GM12878 (cell line): ENCODE results near the gene PPDPF. TPM values are rescaled to one million over a fixed set of nuclear protein-coding genes. Genes with fewer than 3 reads are reported as not detected.

Source experiments
- ATAC-seq: fragments of 200-7000 bp; cut with Tn5 transposase; 3 replicates; pipeline ENCODE4 v1.9.1; 2020; ENCODE audit warnings: mild to moderate bottlenecking, moderate library complexity
- BruUV-seq: library from RNA; stranded (reverse); fragments of 400-500 nt; replicated peaks from 2 replicates; lab custom pipeline; 2021; lab: Mats Ljungman, UMichigan
- CTCF ChIA-PET: fragments of 300-600 bp; sonication (Branson Sonifier 250); formaldehyde crosslinking; extraction: SDS; loops from one replicate; lab custom pipeline; 2021; ENCODE audit warnings: inconsistent platforms; lab: Yijun Ruan, JAX
- POLR2A ChIA-PET: fragments of 350-600 bp; formaldehyde crosslinking; extraction: SDS; loops from one replicate; lab custom pipeline; 2021; ENCODE audit warnings: inconsistent platforms; lab: Charles Lee
- RAD21 ChIA-PET: fragments of 300-600 bp; sonication (Branson Sonifier 250); formaldehyde crosslinking; loops from one replicate; lab custom pipeline; 2023; ENCODE audit warnings: antibody characterized with exemption; ENCODE audit not compliant: unreplicated experiment; lab: Charles Lee
- SMC1A ChIA-PET: fragments of 300-600 bp; sonication (Branson Sonifier 250); formaldehyde crosslinking; loops from one replicate; lab custom pipeline; 2023; ENCODE audit not compliant: unreplicated experiment, uncharacterized antibody; lab: Charles Lee
- DNase-seq: peaks from one replicate; pipeline ENCODE4 v3.0.0-alpha.2; 2011; ENCODE audit warnings: low read depth, low spot score
- FAIRE-seq: peaks from 3 replicates; lab custom pipeline; 2011; peaks lifted over from hg19 to GRCh38; lab: Jason Lieb, UNC
- H2AFZ ChIP-seq: 2 replicates; pipeline ENCODE4 v1.6.0; 2011; ENCODE audit warnings: low read depth, low read length, control low read depth; ENCODE audit not compliant: control insufficient read depth
- H3K27ac ChIP-seq: 2 replicates; pipeline ENCODE4 v1.5.1; 2011; ENCODE audit warnings: control low read depth; ENCODE audit not compliant: control insufficient read depth, insufficient read depth
- H3K27me3 ChIP-seq, 2 experiments: replicated peaks in 1 of 2; 2 replicates each; pipeline versions ENCODE4 v1.6.0 to v1.6.1; 2011; ENCODE audit warnings: low read length in 1 of 2; ENCODE audit not compliant: control insufficient read depth in 2 of 2, insufficient read depth in 2 of 2
- H3K36me3 ChIP-seq, 2 experiments: 2 replicates each; pipeline ENCODE4 v1.5.1; 2011; ENCODE audit warnings: low read length in 1 of 2; ENCODE audit not compliant: control insufficient read depth in 2 of 2, insufficient read depth in 2 of 2
- H3K4me1 ChIP-seq: 2 replicates; pipeline ENCODE4 v1.6.1; 2011; ENCODE audit warnings: mild to moderate bottlenecking, low read length, moderate library complexity, mixed read lengths; ENCODE audit not compliant: control insufficient read depth, insufficient read depth
- H3K4me2 ChIP-seq: 2 replicates; pipeline ENCODE4 v1.6.0; 2011; ENCODE audit warnings: control low read depth; ENCODE audit not compliant: control insufficient read depth, insufficient read depth
- H3K4me3 ChIP-seq: fragments of 200-600 bp; sonication (generic); 2 replicates; pipeline ENCODE4 v1.5.1; 2016
- H3K79me2 ChIP-seq: 2 replicates; pipeline ENCODE4 v1.6.0; 2011; ENCODE audit warnings: low read length; ENCODE audit not compliant: control insufficient read depth, insufficient read depth
- H3K9ac ChIP-seq: 2 replicates; pipeline ENCODE4 v1.8.0; 2011; ENCODE audit warnings: low read length, control low read depth, mixed read lengths; ENCODE audit not compliant: control insufficient read depth, insufficient read depth
- H3K9me3 ChIP-seq: replicated peaks from 3 replicates; pipeline ENCODE4 v1.5.1; 2011; ENCODE audit warnings: mild to moderate bottlenecking, low read length; ENCODE audit not compliant: control insufficient read depth, insufficient read depth
- H4K20me1 ChIP-seq: 2 replicates; pipeline ENCODE4 v1.6.0; 2011; ENCODE audit not compliant: control insufficient read depth, insufficient read depth
- BMI1 ChIP-seq: fragments of 450-650 bp; IDR thresholded peaks from 2 replicates; pipeline ENCODE4 v1.6.1; 2016; ENCODE audit warnings: mild to moderate bottlenecking, moderate library complexity, borderline replicate concordance
- BRCA1 ChIP-seq: IDR thresholded peaks from 2 replicates; pipeline ENCODE4 v1.6.1; 2011; ENCODE audit warnings: low read depth, low read length, improper control_type of control experiment
- CEBPZ ChIP-seq: fragments of 150-350 bp; IDR thresholded peaks from 2 replicates; pipeline ENCODE4 v1.6.1; 2016; ENCODE audit warnings: low read depth, low read length
- CHD4 ChIP-seq: fragments of 200-600 bp; sonication (generic); IDR thresholded peaks from 2 replicates; pipeline ENCODE4 v1.6.1; 2016; ENCODE audit warnings: mild to moderate bottlenecking
- CREM ChIP-seq: IDR thresholded peaks from 2 replicates; pipeline ENCODE4 v1.6.1; 2014; ENCODE audit warnings: antibody characterized with exemption, low read depth
- CTCF ChIP-seq, 3 experiments: IDR thresholded peaks in 2 of 3; conservative IDR thresholded peaks in 1 of 3; 2 replicates each; pipeline ENCODE4 v1.5.1; 2011; ENCODE audit warnings: low read depth in 3 of 3, low read length in 3 of 3, mild to moderate bottlenecking in 3 of 3, control low read depth in 2 of 3, moderate library complexity in 2 of 3, inconsistent platforms in 1 of 3, mixed read lengths in 1 of 3; ENCODE audit not compliant: control insufficient read depth in 2 of 3, insufficient read depth in 1 of 3; ENCODE audit errors: extremely low read depth in 1 of 3
- EGR1 ChIP-seq, 2 experiments: IDR thresholded peaks; 1 replicate in 1 of 2; 2 replicates in 1 of 2; pipeline ENCODE4 v1.6.1; 2011 to 2012; ENCODE audit warnings: low read depth in 2 of 2, low read length in 2 of 2, borderline replicate concordance in 1 of 2, mild to moderate bottlenecking in 1 of 2, moderate library complexity in 1 of 2
- ELK1 ChIP-seq: IDR thresholded peaks from 2 replicates; pipeline ENCODE4 v1.6.1; 2012; ENCODE audit warnings: low read depth, low read length, improper control_type of control experiment
- HCFC1 ChIP-seq: fragments of 150-350 bp; IDR thresholded peaks from 2 replicates; pipeline ENCODE4 v1.6.1; 2014; ENCODE audit warnings: low read length
- IKZF2 ChIP-seq, 2 experiments: fragments of 450-650 bp; IDR thresholded peaks; 2 replicates each; pipeline ENCODE4 v1.6.1; 2017; ENCODE audit warnings: mild to moderate bottlenecking in 2 of 2, moderate library complexity in 2 of 2
- STAT3 ChIP-seq: IDR thresholded peaks from 2 replicates; pipeline ENCODE4 v1.6.1; 2011; ENCODE audit warnings: low read depth, low read length, improper control_type of control experiment
- YBX1 ChIP-seq: fragments of 450-650 bp; IDR thresholded peaks from 2 replicates; pipeline ENCODE4 v1.6.1; 2016; ENCODE audit warnings: antibody characterized with exemption
- ZNF207 ChIP-seq: fragments of 450-650 bp; IDR thresholded peaks from 2 replicates; pipeline ENCODE4 v1.6.1; 2014; ENCODE audit warnings: antibody characterized with exemption, mild to moderate bottlenecking, borderline replicate concordance
- ZNF622 ChIP-seq: fragments of 450-650 bp; IDR thresholded peaks from 2 replicates; pipeline ENCODE4 v1.6.1; 2017; ENCODE audit warnings: mild to moderate bottlenecking, inconsistent platforms
- WGBS: methylation state at CpG from one replicate; pipeline ENCODE4 v1.1.6; 2016; ENCODE audit warnings: low lambda C conversion rate; ENCODE audit not compliant: insufficient replicate concordance, insufficient coverage; ENCODE audit errors: missing lambda C conversion rate; 5-methylcytosine and 5-hydroxymethylcytosine counted together
- in situ Hi-C: fragments of 300-500 bp; cut with MboI; formaldehyde crosslinking; loops from 9 replicates; pipeline ENCODE4 v1.14.3; 2018; ENCODE audit warnings: mixed read lengths
- intact Hi-C: fragments of 100-400 bp; cut with micrococcal nuclease; formaldehyde crosslinking; loops from one replicate; pipeline ENCODE4 v1.14.2; 2022; ENCODE audit not compliant: unreplicated experiment
- polyA plus RNA-seq, 11 experiments: library from polyadenylated mRNA; depleted of rRNA in 4 of 11; unstranded in 6 of 11; stranded (reverse) in 5 of 11; fragments of >200 nt; fragmentation: Nextera tagmentation in 4 of 11; fragmentation: Illumina TruSeq in 1 of 11; extraction: Ambion mirVana in 4 of 11; extraction: Trizol in 1 of 11; gene quantifications; 1 replicate in 1 of 11; 2 replicates in 10 of 11; pipeline versions ENCODE4 v1.2.1 to v1.2.3, GENCODE V29; 2011 to 2016; ENCODE audit warnings: inconsistent platforms in 2 of 11, missing spikeins in 2 of 11, low read depth in 1 of 11
- total RNA-seq, 4 experiments: library from RNA; depleted of rRNA in 3 of 4; stranded (reverse); fragments of >200 nt in 3 of 4; fragmentation: Illumina TruSeq in 1 of 4; extraction: Trizol in 1 of 4; gene quantifications; 2 replicates each; pipeline versions ENCODE4 v1.2.1 to v1.2.3, GENCODE V29; 2013 to 2021
- TF ChIP-seq, protein P1 (sequence below): IDR thresholded peaks from 2 replicates; pipeline ENCODE4 v1.6.1; 2011; ENCODE audit warnings: borderline replicate concordance, low read depth, mild to moderate bottlenecking, moderate library complexity, low read length; ENCODE audit not compliant: insufficient read depth, poor library complexity, severe bottlenecking

Gene PPDPF
- total and polyA plus RNA-seq, 10 of the 15 experiments (the other 5 are each of a cell fraction or from before 2014, with no cell fraction given) = 0.32 to 154 (median 22.8) TPM

- no peak overlapping the region for H3K9ac ChIP-seq
- ChIA-PET SMC1A (no interaction called here), POLR2A (no interaction called here), RAD21 (no interaction called here), CTCF (no interaction called here)
- intact Hi-C loops = no loop called here
- no peak overlapping the region for H3K27ac ChIP-seq
- H3K27me3 ChIP-seq = no peaks in the 10 kb centered on the region; a peak in 1 of 4 replicates
- BruUV-seq = no TSS peak
- H3K4me1 ChIP-seq = no peaks in the 10 kb centered on the region
- DNase-seq (no peak), FAIRE-seq (no peak), ATAC-seq (no peak)
- no peak overlapping the region for H3K4me3 ChIP-seq
- peaks cover 2% of the 10 kb centered on the region; the same call in 1 of the 3 replicates for H3K9me3 ChIP-seq
- WGBS = 60% methylated on average over 33 of the region's 33 CpGs
- no peaks in the 10 kb centered on the region for H3K79me2 ChIP-seq
- H2AFZ ChIP-seq = no peak overlapping the region
- H4K20me1 ChIP-seq = no peaks in the 10 kb centered on the region
- H3K4me2 ChIP-seq = no peak overlapping the region
- no peaks in the 10 kb centered on the region for H3K36me3 ChIP-seq
- in situ Hi-C loops = no loop called here
- TF ChIP-seq EGR1 (IDR thresholded peaks at IDR 0.05; ENCODE audit: borderline replicate concordance in 1 of 2, low read depth in 2 of 2, low read length in 2 of 2) (no peak), BRCA1 (no peak), ZNF622 (no peak), HCFC1 (no peak), BMI1 (no peak), CREM (no peak), CEBPZ (no peak), YBX1 (no peak), CHD4 (no peak), ELK1 (no peak), ZNF207 (no peak), IKZF2 (IDR thresholded peaks at IDR 0.05) (no peak), STAT3 (no peak), CTCF (IDR thresholded peaks at IDR 0.05 in 2 of 3, conservative IDR thresholded peaks at IDR 0.05 in 1 of 3; ENCODE audit: control insufficient read depth in 2 of 3, extremely low read depth in 1 of 3, insufficient read depth in 1 of 3, low read depth in 3 of 3, low read length in 3 of 3) (no peak)
- TF ChIP-seq, protein P1, sequence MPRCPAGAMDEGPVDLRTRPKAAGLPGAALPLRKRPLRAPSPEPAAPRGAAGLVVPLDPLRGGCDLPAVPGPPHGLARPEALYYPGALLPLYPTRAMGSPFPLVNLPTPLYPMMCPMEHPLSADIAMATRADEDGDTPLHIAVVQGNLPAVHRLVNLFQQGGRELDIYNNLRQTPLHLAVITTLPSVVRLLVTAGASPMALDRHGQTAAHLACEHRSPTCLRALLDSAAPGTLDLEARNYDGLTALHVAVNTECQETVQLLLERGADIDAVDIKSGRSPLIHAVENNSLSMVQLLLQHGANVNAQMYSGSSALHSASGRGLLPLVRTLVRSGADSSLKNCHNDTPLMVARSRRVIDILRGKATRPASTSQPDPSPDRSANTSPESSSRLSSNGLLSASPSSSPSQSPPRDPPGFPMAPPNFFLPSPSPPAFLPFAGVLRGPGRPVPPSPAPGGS = no peak
Observed at GRCh38 chr20:63508072-63508768, 12.3 kb upstream of the PPDPF start.
